K562 treated with DMSO at 1 percent for 4 hours (cell line): ENCODE results near the gene MT3. TPM values are rescaled to one million over a fixed set of nuclear protein-coding genes. Genes with fewer than 3 reads are reported as not detected.

Source experiments
- total RNA-seq: library from RNA; unstranded; fragments of 300-600 nt; gene quantifications from 2 replicates; pipeline ENCODE4 v1.2.3, GENCODE V29; 2022; ENCODE audit not compliant: insufficient read depth

The MT3 gene
- not detected in 2 replicates for total RNA-seq

GRCh38 chr16:56589141-56590039, at the start of gene MT3:
Gene MT3, plus strand, starts transcription at chr16:56589528. Its CDS starts 63 bp downstream, at chr16:56589591.

GRCh38 chr16:56564793-56565477, 24.4 kb upstream of the MT3 start, which contains the start of gene MT4:
Gene MT4, plus strand, starts transcription at chr16:56565073. Its CDS starts 56 bp downstream, at chr16:56565129.

GRCh38 chr16:56608043-56608875, 18.9 kb downstream of the MT3 start, which contains the start of gene MT2A:
Gene MT2A, plus strand, starts transcription at chr16:56608584. Its CDS starts 72 bp downstream, at chr16:56608656.

GRCh38 chr16:56625140-56625942, 36.0 kb downstream of the MT3 start, which contains the start of gene MT1E:
Gene MT1E, plus strand, starts transcription at chr16:56625781. Its CDS starts 71 bp downstream, at chr16:56625852.

GRCh38 chr16:56632156-56632847, 43.0 kb downstream of the MT3 start, which contains the start of gene MT1M:
Gene MT1M, plus strand, starts transcription at chr16:56632659. Its CDS starts 73 bp downstream, at chr16:56632732.

GRCh38 chr16:56637814-56638750, 48.8 kb downstream of the MT3 start, which contains the start of gene MT1A:
Gene MT1A, plus strand, starts transcription at chr16:56638666. Its CDS starts 73 bp downstream, at chr16:56638739.

Other genes starting within 250 kb of the MT3 start
- 106 and 107 TPM in 2 replicates for gene AMFR, start 164.0 kb upstream of the MT3 start, total RNA-seq
- gene NUDT21, start 138.2 kb upstream of the MT3 start, total RNA-seq = 39.5 and 63.7 TPM in 2 replicates
- gene OGFOD1, start 138.0 kb upstream of the MT3 start, total RNA-seq = 23.1 and 26.9 TPM in 2 replicates
- gene BBS2, start 69.5 kb upstream of the MT3 start, total RNA-seq = 12.4 and 21.7 TPM in 2 replicates
- gene MT4, start 24.5 kb upstream of the MT3 start, total RNA-seq = not detected in 2 replicates
- gene MT2A, start 19.1 kb downstream of the MT3 start, total RNA-seq = 10.0 and 23.8 TPM in 2 replicates
- not detected in 2 replicates for gene MT1E, start 36.3 kb downstream of the MT3 start, total RNA-seq
- not detected in 2 replicates for gene MT1M, start 43.1 kb downstream of the MT3 start, total RNA-seq
- not detected in 2 replicates for gene MT1A, start 49.1 kb downstream of the MT3 start, total RNA-seq
- gene MT1B, start 62.4 kb downstream of the MT3 start, total RNA-seq = not detected in 2 replicates
- not detected in 2 replicates for gene MT1F, start 68.4 kb downstream of the MT3 start, total RNA-seq
- not detected in 2 replicates for gene MT1G, start 78.5 kb downstream of the MT3 start, total RNA-seq
- not detected in 2 replicates for gene MT1H, start 80.3 kb downstream of the MT3 start, total RNA-seq
- 12.9 TPM in 1 of 2 replicates, not detected in the other for gene MT1X, start 92.9 kb downstream of the MT3 start, total RNA-seq
- gene NUP93, start 140.6 kb downstream of the MT3 start, total RNA-seq = 55.8 and 61.2 TPM in 2 replicates